Brain microvascular endothelial cell (primary cell): ENCODE measurements around the gene COPS6.

Experiments
- DNase-seq: peaks from one replicate; pipeline ENCODE4 v3.0.0-alpha.2; 2020
- H3K27ac ChIP-seq: fragments of 250-450 bp; sonication (Bioruptor Pico); 2 replicates; pipeline ENCODE4 v1.5.1; 2020; ENCODE audit warnings: mild to moderate bottlenecking, moderate library complexity
- H3K27me3 ChIP-seq: fragments of 250-450 bp; sonication (Bioruptor Pico); replicated peaks from 2 replicates; pipeline ENCODE4 v1.5.1; 2020; ENCODE audit warnings: mild to moderate bottlenecking
- H3K36me3 ChIP-seq: fragments of 250-450 bp; sonication (Bioruptor Pico); replicated peaks from 2 replicates; pipeline ENCODE4 v1.5.1; 2020; ENCODE audit warnings: mild to moderate bottlenecking
- H3K4me3 ChIP-seq: 2 replicates; pipeline ENCODE4 v1.5.1; 2011; ENCODE audit warnings: low read depth, mild to moderate bottlenecking, control low read depth, low read length, moderate library complexity
- in situ Hi-C: cut with HindIII; loops from 2 replicates; pipeline ENCODE4 v1.10.0; 2017; ENCODE audit warnings: low sequenced_read_pairs, low pct_ligation_motif_present
- TF ChIP-seq, protein P1 (sequence below): IDR thresholded peaks from 2 replicates; pipeline ENCODE4 v1.5.1; 2011; ENCODE audit warnings: low read depth, mild to moderate bottlenecking, moderate library complexity, low read length, control low read depth, inconsistent platforms; ENCODE audit errors: missing control alignments

Gene COPS6

DNA sequence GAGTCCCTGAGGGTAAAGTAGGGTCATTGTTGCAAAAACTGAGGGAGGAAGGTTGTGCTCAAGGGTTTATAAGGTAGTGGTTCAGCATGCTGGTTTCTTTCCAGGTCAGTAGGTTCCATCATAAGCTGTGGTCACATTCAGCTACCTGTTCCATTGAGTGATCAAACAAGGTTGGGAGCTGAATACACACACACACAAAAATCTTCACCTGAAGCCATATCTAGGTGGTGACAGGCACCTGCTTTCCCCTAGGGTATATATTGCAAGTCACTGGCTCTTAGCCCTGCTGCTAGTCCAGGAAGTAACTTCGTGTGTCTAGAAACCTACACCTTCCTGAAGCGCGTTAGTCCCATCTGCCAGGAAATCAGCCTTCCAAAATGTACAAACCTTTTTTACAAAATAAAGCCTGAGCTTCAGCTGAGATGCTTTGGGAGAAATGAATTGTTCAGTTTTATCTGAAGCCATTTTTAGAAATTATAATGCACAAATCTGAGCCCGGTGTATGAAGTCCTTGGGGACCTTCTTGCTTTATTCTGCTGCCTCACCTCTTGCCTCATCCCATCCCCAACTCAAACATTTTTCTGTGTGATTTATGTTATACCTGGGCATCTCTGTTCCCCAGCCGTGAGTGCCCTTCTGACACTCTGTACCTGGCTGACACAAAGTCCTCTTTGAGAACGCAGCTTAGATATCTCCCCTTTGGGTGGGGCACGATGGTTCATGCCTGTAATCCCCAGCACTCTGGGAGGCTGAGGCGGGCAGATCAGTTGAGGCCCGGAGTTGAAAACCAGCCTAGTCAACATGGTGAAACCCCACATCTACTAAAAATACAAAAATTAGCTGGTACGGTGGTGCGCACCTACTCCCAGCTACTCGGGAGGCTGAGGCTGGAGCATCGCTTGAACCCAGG, 49.3 kb downstream of the COPS6 start:
- Histone ChIP-seq H3K4me3 (no peak overlapping the region), H3K36me3 (no peaks in the 10 kb centered on the region), H3K27me3 (no peaks in the 10 kb centered on the region), H3K27ac (no peak overlapping the region)
- no peak for DNase-seq
- in situ Hi-C loops, result no loop called here
- TF ChIP-seq, protein P1, sequence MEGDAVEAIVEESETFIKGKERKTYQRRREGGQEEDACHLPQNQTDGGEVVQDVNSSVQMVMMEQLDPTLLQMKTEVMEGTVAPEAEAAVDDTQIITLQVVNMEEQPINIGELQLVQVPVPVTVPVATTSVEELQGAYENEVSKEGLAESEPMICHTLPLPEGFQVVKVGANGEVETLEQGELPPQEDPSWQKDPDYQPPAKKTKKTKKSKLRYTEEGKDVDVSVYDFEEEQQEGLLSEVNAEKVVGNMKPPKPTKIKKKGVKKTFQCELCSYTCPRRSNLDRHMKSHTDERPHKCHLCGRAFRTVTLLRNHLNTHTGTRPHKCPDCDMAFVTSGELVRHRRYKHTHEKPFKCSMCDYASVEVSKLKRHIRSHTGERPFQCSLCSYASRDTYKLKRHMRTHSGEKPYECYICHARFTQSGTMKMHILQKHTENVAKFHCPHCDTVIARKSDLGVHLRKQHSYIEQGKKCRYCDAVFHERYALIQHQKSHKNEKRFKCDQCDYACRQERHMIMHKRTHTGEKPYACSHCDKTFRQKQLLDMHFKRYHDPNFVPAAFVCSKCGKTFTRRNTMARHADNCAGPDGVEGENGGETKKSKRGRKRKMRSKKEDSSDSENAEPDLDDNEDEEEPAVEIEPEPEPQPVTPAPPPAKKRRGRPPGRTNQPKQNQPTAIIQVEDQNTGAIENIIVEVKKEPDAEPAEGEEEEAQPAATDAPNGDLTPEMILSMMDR, result no peak

DNA sequence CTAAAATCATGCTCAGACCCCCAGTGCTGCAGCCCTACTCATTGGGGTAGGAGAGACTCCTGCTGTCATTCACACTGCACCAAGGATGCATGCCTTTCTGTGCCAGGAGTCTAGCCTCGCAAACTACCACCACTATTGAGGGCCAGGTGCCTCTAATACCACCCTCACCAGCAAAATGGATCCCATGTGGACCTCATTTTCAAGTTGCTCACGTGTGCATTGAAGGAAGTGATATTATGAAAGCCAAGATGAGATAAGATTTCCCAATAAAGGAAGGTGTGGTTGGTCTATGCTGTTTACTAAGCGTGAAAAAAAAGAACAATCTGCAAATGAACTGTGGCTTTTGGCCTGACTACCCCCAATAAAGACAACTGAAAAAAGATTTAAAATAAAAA, 52.8 kb downstream of the COPS6 start:
- Histone ChIP-seq H3K27me3 (no peaks in the 10 kb centered on the region), H3K36me3 (no peaks in the 10 kb centered on the region), H3K4me3 (no peak overlapping the region), H3K27ac (no peak overlapping the region)
- in situ Hi-C loops, result no loop called here
- TF ChIP-seq, protein P1, result no peak
- DNase-seq, result no peak
